T-helper 1 cell (primary cell): ENCODE data around the gene C19orf81.
"Not testable (repeated sequence)": the region's sequence is repeated elsewhere in the genome, so short reads cannot be mapped to it uniquely, and the experiment has no call there.

Source experiments
- DNase-seq, 5 donors: peaks; one replicate each; pipeline ENCODE4 v3.0.0-alpha.2; 2012 to 2020
- total RNA-seq, 4 donors: gene quantifications; one replicate each; lab custom pipeline; 2026; lab: John Stamatoyannopoulos, UW

C19orf81 gene
- total RNA-seq = 0 reads per million in 4 donors

- no peak for DNase-seq
Observed at GRCh38 chr19:50649433-50650391, at the start of gene C19orf81. C19orf81 (plus strand) TSS chr19:50649445; CDS start chr19:50649445, 0 bp downstream.

- no peak for DNase-seq
Observed at GRCh38 chr19:50601407-50602088, 47.7 kb upstream of the C19orf81 start.

- DNase-seq = no peak
Observed at GRCh38 chr19:50602089-50602422, 47.2 kb upstream of the C19orf81 start.

GRCh38 chr19:50602496-50602895, 46.7 kb upstream of the C19orf81 start:
- DNase-seq = no peak

DNA sequence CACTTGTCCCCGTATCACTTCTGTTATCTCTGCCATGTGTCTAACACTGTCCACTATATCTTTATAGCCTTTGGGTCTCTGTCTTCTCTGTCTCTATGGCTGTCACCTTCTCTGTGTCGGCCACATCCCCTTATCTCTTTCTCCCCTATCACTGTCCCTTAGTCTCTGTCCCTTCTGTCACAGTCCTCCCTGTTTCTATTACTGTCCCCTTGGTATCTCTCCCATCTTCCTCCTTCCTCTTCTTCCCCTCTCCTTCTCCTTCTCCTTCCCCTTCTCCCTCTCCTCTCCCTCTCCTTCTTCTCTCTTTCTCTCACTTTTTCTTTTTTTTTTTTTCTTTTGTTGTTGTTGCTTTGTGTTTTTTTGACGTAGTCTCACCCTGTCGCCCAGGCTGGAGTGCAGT, 46.3 kb upstream of the C19orf81 start:
- DNase-seq = no peak

DNA sequence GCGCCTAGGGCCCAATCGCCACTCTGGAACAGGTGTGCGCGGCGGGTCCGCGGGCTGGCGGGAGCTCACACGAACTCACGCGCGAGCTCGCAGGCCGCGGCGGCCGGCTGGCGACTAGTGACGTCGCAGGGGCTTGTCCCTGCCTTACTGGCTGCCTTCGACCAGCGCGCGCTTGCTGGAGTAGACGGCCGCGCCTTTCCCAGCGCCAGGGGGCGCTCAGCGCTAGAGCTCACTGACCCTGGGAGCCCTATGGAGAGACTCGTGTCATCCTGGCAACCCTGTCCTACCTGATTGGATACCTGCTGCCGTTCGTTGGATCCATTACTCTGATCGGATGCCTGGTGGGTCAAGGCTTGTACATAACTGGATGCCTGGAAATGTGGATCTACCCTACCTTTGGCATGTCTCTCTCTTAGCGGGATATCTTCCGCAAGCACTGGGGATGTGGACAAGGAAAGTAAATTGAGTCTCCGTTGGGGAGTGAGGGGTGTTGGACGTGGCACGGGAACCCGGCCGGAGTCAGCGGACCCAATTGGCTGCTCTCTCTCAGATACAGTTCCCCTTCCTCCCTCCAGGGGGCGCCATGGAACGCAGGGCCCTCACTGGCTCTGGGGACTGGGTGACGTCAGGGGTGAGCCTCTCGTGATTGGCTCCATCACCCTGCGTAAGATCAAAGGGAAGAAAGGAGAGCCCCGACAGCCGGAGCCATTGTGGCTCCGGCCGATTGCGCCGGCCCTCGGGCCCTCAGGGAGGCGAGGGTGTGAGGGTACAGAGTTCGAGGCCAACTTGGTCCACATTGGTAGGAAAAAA, 44.8 kb upstream of the C19orf81 start:
- DNase-seq = not testable (repeated sequence)

- not testable (repeated sequence) for DNase-seq
Observed at GRCh38 chr19:50606059-50606836, 43.0 kb upstream of the C19orf81 start.

- no peak for DNase-seq
Observed at GRCh38 chr19:50607388-50607787, 41.9 kb upstream of the C19orf81 start.

GRCh38 chr19:50607874-50608785, 41.1 kb upstream of the C19orf81 start:
- DNase-seq = peak in 4 of 5 donors; percentile 29 to 89 (median 54)

DNA sequence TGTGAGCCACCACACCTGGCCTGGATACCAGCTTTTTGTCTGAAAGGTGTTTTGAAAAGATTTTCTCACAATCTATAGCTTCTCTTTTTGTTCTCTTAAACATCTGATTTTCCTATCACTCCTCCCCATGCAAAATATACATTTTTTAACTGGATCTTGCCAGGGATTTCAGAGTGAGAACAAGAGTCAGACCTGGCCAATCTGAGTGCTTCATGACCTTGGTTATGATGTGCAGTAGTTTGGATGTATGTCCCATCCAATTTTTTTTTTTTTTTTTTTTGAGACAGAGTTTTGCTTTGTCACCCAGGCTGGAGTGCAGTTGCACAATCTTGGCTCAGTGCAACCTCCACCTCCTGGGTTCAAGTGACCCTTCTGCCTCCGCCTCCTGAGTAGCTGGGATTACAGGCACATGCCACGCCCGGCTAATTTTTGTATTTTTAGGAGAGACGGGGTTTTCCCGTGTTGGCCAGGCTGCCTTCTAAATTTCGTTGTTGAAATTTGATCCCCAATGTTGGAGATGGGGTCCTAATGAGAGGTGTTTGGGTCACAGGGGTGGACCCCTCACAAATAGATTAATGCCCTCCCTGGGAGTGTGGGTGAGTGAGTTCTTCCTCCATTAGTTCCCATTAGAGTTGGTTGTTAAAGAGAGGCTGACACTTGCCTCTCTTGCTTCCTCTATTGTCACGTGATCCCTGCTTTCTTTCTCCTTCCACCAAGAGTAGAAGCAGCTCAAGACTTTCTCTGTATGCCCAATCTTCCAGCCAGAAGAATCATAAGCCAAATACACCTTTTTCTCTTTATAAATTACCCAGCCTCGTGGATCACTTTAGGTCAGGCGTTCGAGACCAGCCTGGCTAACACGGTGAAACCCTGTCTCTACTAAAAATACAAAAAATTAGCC, 36.5 kb upstream of the C19orf81 start:
- DNase-seq = not testable (repeated sequence)

DNA sequence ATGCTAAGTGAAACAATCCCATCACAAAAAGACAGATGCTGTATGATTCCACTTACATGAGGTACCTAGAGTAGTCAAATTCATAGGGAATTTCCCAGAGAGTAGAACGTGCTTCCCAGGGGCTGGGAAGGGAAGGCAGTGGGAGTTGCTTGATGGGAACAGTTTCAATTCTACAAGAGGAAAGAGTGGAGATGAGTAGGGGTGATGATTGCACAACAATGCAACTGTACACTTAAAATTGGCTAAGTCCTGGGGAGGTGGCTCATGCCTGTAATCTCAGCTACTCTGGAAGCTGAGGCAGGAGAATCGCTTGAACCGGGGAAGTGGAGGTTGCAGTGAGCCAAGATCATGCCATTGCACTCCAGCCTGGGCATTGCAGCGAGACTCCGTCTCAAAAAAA, 30.9 kb upstream of the C19orf81 start:
- not testable (repeated sequence) for DNase-seq

DNA sequence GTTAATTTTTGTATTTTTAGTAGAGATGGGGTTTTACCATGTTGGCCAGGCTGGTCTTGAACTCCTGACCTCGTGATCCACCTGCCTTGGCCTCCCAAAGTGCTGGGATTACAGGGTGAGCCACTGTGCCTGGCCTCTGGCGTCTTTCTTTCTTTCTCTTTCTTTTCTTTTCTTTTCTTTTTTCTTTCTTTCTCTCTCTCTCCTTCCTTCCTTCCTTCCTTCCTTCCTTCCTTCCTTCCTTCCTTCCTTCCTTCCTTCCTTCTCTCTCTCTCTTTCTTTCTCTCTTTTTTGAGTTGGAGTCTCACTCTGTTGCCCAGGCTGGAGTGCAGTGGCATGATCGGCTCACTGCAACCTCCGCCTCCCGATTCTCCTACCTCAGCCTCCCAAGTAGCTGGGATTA, 30.1 kb upstream of the C19orf81 start:
- DNase-seq = not testable (repeated sequence)

GRCh38 chr19:50620394-50620906, 28.8 kb upstream of the C19orf81 start:
- not testable (repeated sequence) for DNase-seq

DNA sequence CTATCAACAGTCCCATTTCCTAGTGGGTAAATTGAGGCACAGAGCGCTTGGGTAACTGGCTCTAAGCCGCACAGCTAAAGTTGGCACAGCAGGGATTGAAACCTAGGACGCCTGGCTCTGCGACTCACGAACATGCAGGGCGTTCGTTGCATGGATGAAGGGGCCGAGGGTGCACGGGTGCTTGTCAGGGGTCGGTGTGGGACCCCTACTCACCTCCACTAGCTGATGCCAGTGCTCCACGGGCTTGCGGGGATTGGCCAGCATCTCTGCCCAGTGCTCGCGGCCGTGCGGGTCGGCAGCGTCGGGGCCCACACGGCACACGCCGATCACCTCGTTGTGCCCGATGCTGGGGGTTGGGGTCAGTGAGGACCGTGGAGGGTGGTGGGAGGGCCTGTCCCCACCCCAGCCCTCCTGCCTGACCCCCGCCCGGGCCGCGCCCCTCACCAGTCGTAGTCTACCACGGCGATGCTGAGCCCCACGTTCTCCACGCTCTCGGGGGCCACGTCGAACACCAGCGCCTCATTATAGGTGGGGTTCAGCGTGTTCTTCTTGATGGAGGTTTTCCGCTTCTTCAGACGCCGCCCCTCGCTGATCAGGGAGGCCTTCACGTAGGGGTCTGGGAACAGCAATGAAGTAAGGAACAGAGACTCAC, 24.2 kb upstream of the C19orf81 start:
- DNase-seq = no peak

- no peak for DNase-seq
Observed at GRCh38 chr19:50626011-50626410, 23.2 kb upstream of the C19orf81 start.

- DNase-seq = no peak
Observed at GRCh38 chr19:50626795-50627194, 22.4 kb upstream of the C19orf81 start.

DNA sequence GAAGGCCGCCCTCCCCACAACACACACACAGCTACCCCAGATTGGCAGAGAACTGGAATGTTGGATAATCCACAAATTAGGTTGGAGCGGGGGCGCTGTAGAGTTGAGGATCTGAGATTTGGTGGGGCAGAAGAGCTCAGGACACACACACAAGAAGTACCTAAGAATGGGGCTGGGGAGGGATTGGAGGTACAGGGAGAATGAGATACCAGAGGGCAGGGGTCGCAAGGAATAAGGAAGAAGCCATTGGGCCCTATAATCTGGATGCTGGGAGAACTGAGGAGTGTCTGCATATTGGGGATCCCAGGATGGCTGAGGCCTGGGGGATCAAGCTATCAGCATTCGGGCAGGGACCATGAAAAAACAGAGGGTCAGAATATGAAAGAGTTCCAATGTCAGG, 21.1 kb upstream of the C19orf81 start:
- no peak for DNase-seq

- DNase-seq = no peak
Observed at GRCh38 chr19:50628551-50628950, 20.7 kb upstream of the C19orf81 start.

GRCh38 chr19:50629194-50629593, 20.1 kb upstream of the C19orf81 start:
- no peak for DNase-seq
